NCI-H2227 (cell line): Measurements from ENCODE around the gene MTHFD1L.

Experiments used
- DNase-seq: peaks from one replicate; lab custom pipeline; 2025; ENCODE audit not compliant: unreplicated experiment; lab: John Stamatoyannopoulos, UW

The MTHFD1L gene

DNA sequence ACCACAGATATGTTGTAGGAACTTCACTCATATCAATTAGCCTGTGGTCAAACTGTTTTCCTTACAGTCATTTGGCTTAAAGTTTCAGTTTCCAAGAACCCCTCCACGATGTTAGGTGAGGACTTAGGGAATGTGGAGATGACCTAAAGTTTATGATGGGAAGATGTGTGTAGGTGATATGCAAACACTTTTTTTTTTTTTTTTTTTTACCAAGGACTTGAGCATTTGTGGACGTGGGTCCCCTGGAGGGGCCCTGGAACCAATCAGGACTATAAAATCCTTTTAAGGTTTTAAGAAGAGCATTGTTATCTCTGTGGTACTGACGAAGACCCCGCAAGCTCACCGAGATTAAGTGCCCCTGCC lies 478 bp upstream of the MTHFD1L start:
- DNase-seq: no peak

- DNase-seq: peak; percentile 88
Measured at GRCh38 chr6:150866147-150866990, 867 bp downstream of the MTHFD1L start.

GRCh38 chr6:150866991-150867501 lies 1.5 kb downstream of the MTHFD1L start:
- peak; percentile 5 for DNase-seq

DNA sequence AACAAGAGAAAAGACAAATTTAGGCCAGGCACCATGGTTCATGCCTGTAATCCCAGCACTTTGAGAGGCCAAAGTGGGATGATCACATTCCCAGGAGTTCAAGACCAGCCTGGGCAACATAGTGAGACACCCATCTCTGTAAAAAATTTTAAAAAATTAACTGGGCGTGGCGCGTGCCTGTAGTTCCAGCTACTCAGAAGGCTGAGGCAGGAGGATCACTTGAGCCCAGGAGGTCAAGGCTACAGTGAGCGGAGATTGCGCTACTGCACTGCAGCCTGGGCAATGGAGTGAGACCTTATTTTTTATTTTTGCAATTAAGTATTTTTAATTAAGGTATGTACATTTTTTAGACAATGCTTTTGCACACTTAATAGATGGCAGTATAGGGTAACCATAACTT lies 3.3 kb downstream of the MTHFD1L start:
- no peak for DNase-seq

DNA sequence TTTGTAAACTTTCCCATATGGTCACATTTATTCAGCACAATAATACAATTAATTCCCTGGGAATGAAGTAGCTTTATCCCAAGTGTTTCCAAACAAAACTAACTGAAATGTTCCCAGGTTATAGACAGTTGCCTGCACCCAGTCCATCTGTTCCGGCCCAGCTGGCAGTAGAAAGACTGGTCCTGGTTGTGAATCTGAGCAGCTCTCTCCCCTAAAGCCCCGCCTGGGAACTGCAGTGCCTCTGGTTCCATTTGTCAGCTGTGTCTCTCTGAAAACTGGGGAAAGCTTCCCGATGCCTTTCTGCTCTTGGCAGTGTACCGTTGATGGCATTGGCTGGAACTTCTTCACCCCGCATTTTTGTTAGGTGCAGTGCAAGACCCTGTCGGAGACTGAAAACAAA lies 8.7 kb downstream of the MTHFD1L start:
- no peak for DNase-seq

- DNase-seq: no peak
Measured at GRCh38 chr6:150875841-150876240, 10.3 kb downstream of the MTHFD1L start.

GRCh38 chr6:150876598-150876997 lies 11.1 kb downstream of the MTHFD1L start:
- DNase-seq: no peak

DNA sequence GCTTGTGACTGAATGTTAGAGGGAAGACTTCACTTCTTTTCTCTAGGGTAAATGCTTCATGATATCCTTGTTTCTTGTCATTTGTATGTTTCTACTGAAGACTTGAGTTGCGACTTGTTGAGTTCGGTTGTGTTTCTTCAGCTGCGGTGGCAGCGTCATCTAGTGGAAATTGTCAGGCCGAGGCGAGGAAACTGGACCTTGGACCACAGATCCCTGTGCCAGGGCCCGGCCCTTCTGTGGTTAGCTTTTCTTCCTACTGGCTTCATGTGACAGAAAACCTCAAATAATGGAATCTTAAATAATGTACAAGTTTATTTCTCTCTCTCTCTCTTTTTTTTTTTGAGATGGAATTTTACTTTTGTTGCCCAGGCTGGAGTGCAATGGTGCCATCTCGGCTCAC lies 12.4 kb downstream of the MTHFD1L start:
- DNase-seq: no peak

- DNase-seq: no peak
Measured at GRCh38 chr6:150878347-150879213, 13.1 kb downstream of the MTHFD1L start.

DNA sequence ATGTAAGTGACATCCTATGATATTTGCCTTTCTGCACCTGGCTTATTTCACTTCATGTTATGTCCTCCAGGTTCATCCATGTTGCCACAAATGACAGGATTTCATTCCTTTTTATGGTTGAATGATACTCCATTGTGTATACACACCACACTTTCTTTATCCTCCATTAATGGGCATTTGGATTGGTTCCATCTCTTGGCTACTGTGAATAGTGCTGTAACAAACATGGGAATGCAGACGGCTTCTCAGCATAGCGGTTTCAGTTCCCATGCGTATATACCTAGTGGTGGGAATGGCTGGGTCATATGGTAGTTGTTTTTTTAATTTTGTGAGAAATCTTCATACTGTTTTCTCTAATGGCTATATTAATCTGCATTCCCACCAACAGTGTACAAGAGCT lies 14.8 kb downstream of the MTHFD1L start:
- no peak for DNase-seq

- DNase-seq: no peak
Measured at GRCh38 chr6:150881911-150882481, 16.5 kb downstream of the MTHFD1L start.

DNA sequence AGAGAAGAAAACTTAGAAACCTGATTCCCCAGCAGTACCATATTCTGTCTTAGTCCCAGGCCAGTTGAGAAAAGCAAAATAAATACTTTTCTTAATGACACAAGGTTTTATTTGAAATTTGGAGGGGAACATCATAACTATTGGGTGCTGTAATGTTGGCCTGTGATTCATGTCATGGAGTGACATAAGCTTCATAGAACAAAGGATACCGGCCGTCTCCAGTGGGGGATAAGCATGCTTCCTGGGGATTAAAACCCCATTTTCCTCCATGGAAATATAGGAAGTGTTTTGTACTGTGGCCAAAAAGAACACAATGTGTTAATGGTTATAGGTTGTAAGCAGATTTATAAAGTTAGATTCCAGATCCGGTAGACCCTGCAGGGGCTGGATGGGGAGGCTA lies 18.0 kb downstream of the MTHFD1L start:
- DNase-seq: no peak

DNA sequence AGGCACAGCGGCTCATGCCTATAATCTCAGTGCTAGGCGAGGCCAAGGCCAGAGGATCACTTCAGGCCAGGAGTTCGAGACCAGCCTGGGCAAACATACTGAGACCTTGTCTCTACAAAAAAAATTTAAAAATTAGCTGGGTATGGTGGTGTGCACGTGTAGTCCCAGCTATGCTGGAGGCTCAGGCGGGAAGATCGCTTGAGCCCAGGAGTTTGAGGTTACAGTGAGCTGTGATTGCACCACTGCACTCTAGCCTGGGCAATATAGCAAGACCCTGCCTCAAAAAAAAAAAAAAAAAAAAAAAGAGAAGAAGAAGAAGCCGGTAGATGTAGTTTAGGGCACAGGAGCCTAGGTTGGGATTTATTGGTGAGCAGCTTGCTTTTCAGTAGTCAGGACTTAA lies 20.7 kb downstream of the MTHFD1L start:
- no peak for DNase-seq

- no peak for DNase-seq
Measured at GRCh38 chr6:150887978-150888563, 22.6 kb downstream of the MTHFD1L start.

DNA sequence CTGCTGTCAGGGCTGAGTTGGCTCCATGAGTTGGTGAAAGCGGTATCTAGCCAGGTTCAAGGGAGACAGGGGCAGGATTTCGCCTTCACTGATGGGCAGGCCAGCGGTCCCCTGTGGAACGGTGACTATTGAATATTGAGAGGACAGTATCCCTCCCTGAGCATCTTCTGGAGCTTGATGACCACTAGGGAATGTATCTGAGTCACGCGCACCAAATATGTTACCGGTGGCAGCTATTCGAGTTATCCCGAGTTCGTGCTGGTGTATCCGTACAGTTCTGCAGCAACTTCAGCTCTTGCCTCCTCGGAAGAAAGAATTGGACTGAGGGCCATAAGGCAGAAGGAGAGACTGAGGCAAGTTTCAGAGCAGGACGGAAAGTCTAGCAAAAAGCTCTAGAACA lies 24.8 kb downstream of the MTHFD1L start:
- no peak for DNase-seq

DNA sequence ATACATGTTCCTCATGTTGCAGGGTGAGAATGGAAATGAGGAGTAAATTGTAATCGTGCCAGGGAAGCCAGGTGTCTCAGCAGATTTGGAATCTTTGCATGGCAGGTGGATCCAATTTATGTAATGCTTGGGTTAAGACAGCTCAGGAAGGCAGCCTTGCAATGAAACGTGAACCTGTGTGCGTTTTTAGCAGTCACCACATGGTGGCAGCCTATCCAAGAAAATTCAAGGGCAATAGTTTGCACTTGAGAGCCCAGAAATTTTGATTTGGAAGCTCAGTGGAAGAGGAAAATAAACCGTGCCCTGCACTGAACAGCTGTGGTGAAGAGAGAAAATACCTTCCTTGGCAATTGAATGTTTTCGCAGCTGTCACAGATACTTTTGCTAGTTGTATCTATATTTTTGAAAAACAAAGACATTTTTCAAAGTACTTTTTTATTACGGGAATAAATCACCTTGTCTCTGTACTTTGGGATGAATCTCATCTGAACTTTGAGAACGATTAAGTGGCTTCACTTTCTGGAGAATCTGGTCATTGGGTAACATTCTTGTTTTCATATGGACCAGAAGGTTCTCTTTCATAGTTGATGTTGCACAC lies 26.5 kb downstream of the MTHFD1L start:
- peak; percentile 73 for DNase-seq

- no peak for DNase-seq
Measured at GRCh38 chr6:150894191-150894744, 28.8 kb downstream of the MTHFD1L start.

DNA sequence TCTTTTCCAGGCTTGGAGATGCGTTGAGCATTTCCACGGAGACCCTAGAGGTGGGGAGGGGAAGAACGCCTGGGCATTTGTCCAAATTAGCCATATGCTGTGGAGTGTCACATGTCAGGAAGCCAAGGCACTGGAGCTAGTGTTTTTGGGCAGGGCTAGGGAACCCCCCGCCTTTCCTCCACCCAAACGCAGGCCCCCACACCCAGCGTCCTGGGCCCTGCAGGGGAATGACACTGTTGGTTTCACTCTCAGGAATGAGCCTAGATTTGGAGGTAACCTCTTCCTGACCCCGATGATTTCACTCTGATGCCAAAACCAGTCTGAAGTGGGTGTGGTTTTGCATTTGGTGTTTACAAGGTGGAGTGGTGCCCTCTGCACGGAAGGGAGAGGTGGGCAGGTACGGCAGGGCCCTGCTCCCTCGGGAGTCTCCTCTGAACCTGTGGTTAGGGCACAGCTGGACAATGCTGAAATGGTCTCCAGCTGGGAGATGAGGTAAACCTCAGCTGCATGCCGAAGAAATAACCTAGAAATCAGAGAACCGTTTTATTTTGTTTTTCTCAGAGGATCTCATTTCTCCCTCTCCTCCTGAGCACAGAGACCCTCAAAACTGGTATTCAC lies 29.5 kb downstream of the MTHFD1L start:
- DNase-seq: no peak

GRCh38 chr6:150895928-150896632 lies 30.6 kb downstream of the MTHFD1L start:
- DNase-seq: no peak
